Measurements from ENCODE around the gene GRIN3A.

GRIN3A gene

DNA sequence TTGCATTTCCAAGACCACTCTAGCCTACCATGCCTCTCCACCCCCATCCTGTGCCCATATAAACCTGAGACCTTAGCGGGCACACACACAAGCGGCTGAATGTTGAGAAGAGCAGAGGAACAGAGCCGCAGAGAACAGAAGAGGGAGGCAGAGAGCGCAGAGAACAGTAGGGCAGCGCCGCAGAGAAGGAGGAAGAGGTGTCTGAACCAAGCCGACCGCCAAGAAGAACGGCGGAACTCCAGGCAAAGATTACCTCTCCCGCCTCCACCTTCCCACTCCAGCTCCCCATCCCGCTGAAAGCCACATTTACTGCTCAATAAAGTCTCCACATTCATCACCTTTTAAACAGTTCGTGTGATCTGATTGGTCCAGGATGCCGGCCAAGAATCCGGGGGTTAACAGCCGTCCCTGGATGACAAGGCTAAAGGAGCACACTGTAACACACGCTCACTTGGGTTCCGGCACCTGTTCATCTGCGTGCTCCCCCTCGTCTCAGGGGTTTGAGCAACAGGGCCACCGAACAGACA is 33.2 kb downstream of the GRIN3A start:
- peak; percentile 45 to 47 for DNase-seq

DNA sequence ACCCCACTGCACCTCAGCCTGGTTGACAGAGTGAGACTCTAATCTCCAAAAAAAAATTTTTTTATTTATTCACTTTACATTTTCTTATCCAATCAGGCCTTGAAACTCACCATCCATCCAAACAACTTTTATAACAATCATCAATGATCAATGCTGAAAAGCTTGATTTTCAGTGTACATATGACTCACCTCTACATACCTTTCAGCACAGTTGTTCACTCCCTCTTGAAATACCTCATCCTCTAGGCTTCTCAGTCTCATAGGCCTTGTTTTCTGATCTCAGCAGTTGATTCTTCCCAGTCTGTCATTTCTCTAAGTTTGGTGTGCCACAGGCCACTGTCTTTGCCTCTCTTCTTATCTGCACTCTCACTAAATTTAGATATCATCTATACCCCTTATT is 36.2 kb downstream of the GRIN3A start:
- DNase-seq = no peak

DNA sequence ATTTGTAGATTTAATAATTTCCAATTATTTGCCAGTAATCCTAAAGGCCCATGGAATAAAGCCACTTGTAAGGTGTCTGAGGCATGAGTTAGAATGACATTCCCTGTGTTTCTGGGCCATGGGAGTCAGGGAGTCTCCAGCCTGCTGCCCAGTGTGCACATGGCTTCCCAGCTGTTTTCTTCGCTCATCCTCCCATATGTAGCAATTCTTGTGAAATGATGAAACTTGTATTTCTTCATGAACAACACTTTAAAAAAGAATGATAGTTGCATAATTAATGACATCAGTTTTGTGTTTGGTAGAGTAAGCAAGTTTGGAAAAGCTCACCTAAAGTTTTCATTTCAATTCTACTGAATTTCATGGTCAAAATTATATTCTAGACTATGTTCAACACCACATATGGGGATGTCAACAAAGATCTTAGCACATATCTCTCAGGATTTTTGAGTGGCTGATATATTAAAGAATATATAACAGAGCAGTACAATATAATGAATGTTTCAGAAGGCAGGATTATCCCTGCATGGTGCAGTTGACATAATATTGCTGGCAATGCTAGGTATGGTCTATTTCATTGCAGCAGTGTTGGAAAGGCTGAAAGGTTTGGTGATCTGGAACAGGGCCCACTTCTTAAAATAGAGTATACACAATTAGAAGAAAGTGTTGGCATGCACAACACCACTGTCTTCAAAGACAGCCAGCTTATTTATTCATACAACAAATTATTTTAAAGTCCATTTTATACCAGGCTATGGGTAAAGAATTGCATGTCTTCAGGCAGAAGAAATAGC is 44.7 kb downstream of the GRIN3A start:
- DNase-seq = no peak

DNA sequence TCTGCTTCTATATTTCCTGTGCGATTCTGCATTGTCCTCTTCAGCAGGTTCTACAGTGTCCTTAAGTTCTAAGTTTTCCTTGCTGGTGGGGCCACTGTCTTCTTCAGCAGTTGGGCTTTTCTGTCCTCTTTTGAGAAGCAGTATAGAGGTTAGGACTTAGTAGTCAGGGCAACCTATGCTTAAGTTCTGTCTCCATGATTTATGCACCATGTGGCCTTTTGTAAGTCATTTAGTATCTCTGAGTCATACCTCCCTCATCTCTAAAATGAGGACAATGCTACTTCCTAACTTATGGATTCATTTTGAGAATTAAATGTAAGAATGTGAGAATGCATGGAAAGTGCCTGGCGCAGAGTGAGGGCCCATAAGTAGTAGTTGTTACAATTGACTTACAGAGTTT is 46.8 kb downstream of the GRIN3A start:
- no peak for DNase-seq

DNA sequence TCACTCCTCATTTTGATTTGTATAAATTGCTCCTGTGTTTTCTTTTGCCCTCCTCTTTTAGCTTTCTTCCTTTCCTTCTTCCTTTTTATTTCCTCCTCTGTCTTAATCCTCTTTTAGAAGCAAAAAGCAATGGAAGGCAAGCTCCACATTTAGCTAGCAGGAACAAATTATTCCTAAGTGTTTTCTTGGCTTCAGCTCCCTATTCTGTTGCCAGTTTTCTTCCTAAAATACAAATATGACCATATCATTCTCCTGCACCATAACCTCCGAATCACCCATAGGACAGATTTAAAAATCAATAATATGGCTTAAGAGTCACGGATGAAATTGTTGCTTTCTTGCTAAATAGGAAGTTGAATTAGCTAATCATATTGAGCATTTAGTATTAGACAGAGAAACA is 49.4 kb downstream of the GRIN3A start:
- DNase-seq = no peak

DNA sequence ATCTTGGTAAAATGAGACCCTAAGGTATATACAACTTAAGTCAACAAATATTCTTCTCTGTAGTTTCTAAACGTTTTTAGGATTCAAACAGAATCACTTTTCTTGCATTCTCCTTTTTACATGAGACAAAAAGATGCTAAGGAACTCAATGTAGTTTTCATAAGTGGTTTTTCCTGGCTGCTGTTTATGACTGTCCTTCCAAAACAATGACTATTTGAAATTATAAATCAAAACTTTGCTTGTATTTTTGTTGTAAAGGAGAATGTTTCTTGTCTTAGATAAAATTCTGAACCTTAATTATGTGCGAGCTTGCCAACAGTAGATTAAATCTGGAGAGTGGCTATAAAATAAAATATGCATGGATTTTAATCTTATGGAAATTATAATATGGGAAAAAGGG is 53.8 kb downstream of the GRIN3A start:
- DNase-seq = no peak

DNA sequence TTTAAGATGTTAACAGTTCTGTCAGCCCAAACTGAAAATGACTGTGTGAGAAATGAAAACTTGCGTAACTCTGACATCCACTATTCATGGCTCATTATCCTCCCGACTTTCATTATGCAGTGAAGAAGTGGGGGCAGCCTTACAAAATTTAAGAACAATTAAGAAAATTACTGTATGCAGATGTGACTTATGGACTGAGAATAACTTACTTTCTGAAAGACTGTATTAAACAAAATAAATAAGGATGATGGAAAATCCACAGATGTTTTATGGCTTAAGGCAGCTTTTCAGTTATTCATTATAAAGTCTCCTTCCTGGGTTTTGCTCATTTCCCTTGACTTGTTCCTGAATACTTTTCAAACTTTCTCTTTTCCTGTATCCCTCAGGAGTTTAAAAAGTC is 55.2 kb downstream of the GRIN3A start:
- DNase-seq = no peak

DNA sequence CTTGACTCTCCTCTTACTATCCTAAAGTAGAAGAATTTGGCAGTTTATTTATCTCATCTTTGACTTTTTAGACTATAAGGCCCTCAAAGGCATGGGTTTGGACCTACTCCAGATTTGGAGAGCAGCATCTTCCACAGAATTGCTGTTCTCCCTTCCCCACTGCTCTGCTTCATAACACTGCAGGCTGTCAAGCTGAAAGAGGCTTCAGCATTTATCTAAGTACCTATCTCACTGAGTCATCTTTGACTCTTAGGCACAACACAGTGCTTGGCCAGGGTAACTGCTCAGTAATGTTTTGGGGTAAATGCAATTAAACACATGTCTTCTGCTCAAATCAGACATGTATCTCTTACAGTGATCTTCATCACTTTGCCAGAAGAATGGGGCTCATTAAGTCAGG is 60.6 kb downstream of the GRIN3A start:
- DNase-seq = no peak

DNA sequence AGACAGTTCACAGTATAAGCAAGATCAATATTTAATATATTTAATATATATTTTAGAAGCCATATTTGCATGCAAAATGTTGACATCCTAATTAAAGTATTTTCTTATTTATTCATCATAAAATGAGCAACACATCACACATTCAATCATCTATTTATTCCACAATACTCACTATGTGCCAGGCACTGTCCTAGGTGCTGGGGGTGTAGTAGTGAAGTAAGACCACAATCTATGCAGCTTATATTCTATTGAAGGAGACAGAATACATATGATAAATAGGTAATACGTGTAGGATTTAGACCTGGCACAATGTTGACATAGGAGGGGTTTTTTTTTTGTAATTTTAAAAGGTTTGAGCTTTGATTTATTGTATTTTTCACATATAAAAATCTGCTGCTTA is 63.1 kb downstream of the GRIN3A start:
- no peak for DNase-seq

DNA sequence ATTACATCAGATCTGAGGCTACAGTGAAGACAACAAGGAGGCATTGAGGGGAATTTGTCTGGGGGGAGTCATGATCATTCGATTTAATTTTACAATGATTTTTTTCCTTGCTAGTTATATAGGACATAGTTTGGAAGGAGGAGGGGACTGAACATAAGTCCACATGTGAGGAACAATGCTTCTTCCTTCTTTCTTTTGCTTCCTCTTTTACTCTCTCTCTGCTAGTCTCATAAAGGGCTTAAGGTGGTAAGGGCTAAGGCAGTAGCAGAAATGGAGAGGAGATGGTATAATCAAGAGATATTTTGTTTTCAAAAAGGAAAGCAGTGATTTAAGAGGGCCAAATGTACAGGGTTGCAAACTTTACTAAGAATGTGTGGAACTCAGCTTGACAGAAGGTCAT is 64.3 kb downstream of the GRIN3A start:
- no peak for DNase-seq

DNA sequence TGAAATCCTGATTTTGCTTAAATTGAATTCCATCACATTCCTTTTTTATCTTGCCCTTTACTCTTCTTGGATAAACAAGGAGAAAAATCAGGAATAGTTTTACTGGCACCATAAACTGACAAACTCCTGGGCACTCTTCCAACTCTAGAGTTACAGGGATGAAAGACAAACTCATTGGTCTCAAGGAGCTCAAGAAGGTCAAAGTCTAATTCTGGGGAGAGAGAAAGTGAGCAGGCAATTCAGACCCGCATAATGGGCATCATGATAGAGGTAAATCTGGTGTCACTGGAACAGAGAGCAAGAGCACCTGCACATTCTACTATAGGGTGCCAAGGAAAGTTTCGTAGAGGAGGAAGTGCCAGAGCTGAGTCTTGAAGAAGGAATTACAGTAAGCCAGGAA is 64.8 kb downstream of the GRIN3A start:
- no peak for DNase-seq

DNA sequence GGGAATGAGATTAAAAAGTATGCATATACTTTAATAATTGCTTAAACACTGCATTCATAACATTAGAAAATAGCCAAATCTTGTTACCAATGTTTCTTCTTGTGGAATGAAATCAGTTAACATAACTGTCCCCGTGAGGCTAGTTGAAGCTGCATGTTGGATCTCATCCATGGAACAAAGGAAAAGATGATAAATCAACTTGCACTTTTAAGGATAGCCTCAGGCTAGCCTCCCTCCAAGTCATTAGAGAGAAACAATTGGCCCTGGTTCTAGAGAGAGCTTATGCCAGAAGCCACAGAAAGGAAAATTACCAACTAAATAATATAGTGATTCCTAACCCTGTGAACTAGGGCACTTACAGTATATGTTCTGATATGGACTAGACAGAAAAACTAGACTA is 66.9 kb downstream of the GRIN3A start:
- DNase-seq = no peak

DNA sequence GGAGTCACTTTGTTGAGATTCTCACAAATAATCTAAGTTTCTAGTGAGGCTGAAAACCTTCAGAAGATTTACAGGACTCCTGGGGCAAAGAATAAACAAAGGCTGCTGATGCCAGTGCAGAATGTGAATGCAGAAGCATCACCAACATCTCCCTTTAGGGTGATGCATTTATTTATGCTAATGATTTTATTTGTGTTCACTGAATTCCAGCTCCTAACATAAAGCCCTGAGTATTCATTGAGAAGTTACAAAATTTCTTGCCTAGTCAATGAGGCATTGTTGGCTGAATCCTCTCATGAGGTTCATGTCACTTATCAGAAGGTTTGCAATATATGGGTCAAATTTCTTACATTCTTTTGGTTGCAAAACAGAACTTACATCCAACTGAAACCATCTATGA is 70.0 kb downstream of the GRIN3A start:
- no peak for DNase-seq

DNA sequence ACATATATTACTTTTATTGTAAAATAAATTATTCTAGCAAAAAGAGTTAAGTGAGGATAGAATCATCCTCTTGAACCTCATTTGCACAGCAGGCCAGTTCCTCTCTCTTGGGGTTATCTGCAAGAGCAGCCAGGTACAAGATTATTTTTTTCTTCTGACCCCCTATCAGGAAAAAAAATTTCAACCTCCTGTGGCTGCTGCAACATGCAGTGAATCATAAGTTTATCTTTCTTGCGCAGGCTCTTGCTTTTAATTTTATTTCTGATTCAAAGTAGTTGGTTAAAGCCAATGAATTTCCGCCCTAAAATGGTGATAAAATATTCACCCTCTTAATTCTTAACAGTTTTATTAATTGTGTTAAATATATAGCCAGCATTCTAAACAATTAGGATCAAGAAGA is 74.0 kb downstream of the GRIN3A start:
- DNase-seq = no peak

DNA sequence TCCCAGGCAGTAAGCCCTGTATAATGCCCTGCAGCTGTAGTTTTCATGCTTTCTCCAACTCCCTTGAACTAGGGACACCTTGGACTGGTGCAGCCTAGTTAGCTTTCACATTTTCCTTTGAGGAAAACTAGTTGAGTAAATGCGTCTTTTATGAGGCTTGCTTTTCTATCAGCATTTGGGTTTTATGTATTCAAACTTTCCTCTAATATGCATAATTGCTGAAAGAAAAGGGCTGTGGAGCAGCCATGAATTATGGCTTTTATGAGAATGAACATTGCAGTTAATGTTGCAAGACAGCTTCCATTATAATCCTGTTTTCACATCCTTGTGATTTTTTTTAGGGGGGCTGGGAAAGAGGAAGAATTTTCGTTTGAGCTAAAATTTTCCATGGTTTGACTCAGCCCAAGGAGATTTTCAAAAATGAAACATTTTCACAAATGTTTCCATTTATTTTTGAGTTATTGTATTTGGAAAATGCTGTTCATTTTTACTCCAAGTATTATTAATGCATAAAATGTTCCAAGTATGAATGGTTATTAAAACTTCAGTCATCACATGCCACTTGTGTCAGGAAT is 85.8 kb downstream of the GRIN3A start:
- DNase-seq = no peak

DNA sequence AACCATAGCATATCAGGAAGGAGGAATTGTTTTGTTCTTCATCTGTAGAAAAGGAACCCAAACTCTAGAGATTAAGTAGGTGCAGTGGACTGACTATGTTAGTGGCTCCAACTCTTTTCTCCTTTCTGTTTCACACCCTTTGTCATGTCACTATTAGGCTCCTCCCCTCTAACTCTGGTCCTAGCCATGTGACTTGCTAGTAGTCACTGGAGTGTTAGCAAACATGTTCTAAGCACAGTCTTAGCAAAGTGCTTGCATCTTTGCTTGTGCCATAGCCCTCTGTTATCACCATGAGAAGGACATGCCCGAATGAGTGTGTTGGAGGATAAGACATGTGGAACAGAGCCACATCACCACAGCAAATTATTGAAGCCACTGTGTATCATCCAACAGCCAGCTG is 88.3 kb downstream of the GRIN3A start:
- no peak for DNase-seq

DNA sequence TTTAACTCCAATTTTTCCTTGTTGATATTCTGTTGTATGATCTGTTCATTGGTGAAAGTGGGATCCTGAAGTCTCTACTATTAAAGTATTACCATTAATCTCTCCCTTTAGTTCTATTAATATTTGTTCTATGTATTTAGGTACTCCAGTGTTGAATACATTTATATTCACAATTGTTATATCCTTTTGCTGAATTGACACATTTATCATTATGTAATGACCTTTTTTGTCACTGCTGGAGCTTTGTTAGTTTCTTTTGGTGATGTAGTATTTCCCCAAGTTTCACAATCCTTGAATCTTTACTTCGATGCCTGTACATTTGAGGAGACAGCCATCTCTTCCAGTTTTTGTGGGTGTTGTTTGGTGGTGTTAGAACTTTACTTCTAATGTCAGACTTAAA is 90.0 kb downstream of the GRIN3A start:
- DNase-seq = no peak

DNA sequence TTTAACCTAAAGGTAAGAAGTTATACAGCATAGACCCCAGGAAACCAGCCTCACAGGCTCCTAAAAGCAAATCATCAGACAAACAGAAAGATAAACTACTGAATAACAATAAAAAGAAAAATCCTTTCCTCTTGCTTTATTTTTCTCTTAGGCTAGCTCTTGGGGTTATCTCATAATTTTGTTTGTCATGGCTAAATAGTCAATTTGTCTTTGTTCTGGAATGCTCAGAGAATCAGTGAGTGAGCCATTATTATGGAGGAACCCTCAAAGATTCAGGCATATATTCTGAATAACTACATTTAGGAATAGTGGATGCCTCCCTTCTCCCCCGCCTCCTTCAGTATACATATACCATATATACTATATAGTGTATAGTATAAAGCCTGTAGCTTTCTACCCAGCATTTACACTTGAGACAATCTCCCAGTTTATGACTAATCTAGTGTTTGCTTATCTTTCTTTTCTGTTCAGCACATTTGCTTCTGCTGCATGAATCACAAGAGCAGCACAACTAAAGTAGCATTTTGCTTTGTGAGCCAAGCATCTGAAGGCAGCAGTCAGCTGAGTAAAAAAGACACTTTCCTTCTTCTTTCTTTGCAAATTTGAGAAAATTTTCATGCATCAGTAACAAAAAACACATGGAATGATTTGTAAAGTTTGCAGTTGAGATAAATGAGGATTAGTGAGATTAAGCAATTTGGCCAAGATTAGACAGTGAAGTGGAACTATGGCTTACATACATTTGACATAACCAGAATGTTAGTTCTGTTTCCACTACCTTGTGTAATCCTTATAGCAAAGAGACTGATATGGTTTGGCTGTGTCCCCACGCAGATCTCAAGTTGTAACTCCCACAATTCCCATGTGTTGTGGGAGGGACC is 98.4 kb downstream of the GRIN3A start:
- no peak for DNase-seq

DNA sequence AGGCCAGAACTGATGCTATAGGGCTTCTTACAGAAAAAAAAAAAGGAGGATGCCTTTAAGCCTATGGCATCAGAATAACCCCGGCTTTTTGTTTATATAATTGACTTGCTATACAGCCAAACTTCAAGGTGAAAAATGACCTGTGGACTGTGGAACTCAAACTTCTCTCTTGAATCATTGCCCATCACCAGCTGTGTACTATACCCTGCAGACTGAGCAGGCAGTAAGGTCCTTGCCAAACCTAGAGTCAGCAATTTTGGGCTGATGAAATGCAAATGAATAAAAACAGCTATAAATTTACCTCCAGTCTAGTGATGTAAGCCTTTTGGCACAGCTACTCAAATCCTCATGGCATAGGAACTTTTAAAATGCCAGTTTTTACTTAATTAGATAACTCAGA is 99.1 kb downstream of the GRIN3A start:
- no peak for DNase-seq

DNA sequence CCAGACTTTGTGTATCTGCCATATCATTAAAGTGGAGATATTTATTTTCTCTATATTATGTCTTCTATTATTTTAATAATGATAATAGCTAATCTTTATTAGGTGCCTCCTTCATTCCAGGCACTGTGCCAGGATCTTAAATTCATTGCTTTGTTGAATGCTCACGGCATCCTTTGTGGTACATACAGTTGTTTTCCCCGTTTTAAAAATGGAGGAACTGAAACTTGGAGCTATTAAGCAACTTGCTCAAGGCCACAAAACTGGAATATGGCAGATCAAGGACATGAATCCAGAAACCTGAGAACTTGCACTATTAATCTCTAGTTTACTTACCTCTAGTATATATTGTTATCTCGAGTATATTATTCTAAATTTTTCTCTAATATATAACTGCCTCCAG is 102.2 kb downstream of the GRIN3A start:
- DNase-seq = no peak

DNA sequence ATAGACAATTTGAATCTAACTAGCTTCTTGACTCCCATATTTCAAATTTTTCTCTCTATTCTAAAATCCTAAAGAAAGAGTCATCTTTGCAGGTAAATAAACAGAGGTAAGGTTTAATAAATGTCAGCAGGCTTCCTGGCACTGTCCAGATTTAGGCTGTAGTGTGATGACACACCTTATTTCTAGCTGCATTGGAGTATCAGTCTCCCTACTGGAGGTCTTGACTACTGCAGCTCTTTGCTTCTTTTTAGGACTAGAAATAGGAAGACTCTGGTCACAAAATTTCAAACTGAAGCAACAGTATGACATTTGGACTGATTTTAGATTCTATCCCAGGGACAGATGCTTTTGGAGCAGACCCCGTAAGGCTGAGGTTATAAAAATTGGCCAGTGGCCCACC is 103.0 kb downstream of the GRIN3A start:
- no peak for DNase-seq

DNA sequence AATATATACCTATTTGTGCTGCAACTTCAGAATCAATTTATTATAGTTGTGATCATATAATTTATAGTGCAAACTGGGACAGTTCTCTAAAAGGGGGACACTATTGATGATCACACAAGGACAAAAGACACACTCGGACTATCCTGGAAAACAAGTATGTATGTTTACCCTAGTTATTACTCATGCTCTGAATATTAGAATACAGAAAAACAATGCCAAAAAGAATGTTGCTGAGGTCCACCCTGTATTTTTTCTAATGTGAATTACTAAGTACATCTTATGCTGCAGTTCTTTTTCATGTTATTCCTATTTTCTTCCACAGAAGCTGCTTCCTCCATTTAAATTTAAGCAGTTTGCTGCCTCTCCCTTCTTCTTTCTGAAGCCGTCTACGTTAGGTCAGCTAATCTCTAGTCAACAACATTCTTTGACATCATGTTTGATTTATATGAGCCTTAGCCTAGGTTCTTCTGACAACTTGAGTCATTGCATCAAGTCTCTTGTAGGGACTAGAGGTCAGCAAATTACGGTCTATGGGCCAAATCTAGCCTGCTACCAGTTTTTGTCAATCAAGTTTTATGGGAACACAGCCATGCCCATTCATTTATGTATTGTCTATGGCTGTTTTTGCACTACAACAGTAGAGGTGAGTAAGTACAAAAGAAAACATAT is 103.6 kb downstream of the GRIN3A start:
- no peak for DNase-seq

DNA sequence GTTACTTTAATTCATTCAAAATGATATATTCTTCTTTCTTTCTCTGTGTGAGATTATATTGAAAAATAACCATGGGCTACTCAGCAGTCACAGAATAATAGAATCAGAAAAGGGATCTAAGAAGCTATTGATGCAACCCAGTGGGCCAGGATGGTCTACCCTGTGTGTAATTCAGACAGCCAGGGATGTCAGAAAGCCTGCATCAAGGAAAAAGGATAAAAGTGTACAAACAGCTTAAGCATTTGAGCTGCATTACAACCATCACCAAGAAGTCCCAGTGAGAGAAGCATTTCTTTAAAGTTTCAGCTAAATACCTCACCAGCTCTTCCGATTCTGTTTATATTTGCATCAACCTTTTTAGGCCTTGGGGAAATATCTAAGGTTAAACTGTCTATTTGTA is 105.8 kb downstream of the GRIN3A start:
- DNase-seq = no peak

Data from activated T-cell treated with anti-CD3 and anti-CD28 coated beads, Interleukin-2, amount 50 U/mL, for 48 hours (primary cell).